Measurements from ENCODE around the gene PFN2. TPM values are rescaled to one million over a fixed set of nuclear protein-coding genes. Genes with fewer than 3 reads are reported as not detected.

Gene PFN2
- total and polyA plus RNA-seq, 2 donors (not counting 1 experiment from before 2014, with no cell fraction given) = 343 to 627 TPM

- TF ChIP-seq EZH2 (IDR thresholded peaks at IDR 0.05; ENCODE audit: low read length, missing control alignments) (no peak), CTCF (conservative IDR thresholded peaks at IDR 0.05 in 1 of 2, IDR thresholded peaks at IDR 0.05 in 1 of 2; ENCODE audit: low read depth in 1 of 2, low read length in 2 of 2) (no peak)
Observed at GRCh38 chr3:149934524-149934923, 36.2 kb downstream of the PFN2 start.

GRCh38 chr3:149933858-149934257 is 36.8 kb downstream of the PFN2 start:
- Histone ChIP-seq H3K4me1 (ENCODE audit: control insufficient read depth, extremely low read depth, insufficient read depth, low read length) (no peaks in the 10 kb centered on the region), H3K79me2 (ENCODE audit: control insufficient read depth, insufficient read depth, low read length) (no peaks in the 10 kb centered on the region), H4K20me1 (ENCODE audit: control insufficient read depth, extremely low read depth, insufficient read depth, low read length) (no peaks in the 10 kb centered on the region), H3K4me3 (replicated peaks in 1 of 4; ENCODE audit: control extremely low read depth in 1 of 4, insufficient read depth in 1 of 4, low read depth in 3 of 4, low read length in 4 of 4) (no peak overlapping the region), H3K27ac (ENCODE audit: insufficient read depth, low read length) (no peak overlapping the region), H3K9ac (ENCODE audit: insufficient read depth, low read length) (no peak overlapping the region), H3K27me3 (ENCODE audit: control insufficient read depth, insufficient read depth, low read length) (no peaks in the 10 kb centered on the region), H3K36me3 (ENCODE audit: control insufficient read depth, insufficient read depth, low read length) (no peaks in the 10 kb centered on the region), H3K9me3 (ENCODE audit: control insufficient read depth, insufficient read depth, low read depth, low read length) (no peaks in the 10 kb centered on the region), H2AFZ (ENCODE audit: low read length) (no peak overlapping the region), H3K4me2 (ENCODE audit: extremely low read depth, insufficient read depth, low read length) (no peak overlapping the region)
- no peak for TF ChIP-seq CTCF (conservative IDR thresholded peaks at IDR 0.05 in 1 of 2, IDR thresholded peaks at IDR 0.05 in 1 of 2; ENCODE audit: low read depth in 1 of 2, low read length in 2 of 2)
- TF ChIP-seq EZH2 (IDR thresholded peaks at IDR 0.05; ENCODE audit: low read length, missing control alignments) = no peak
- DNase-seq (ENCODE audit: low read depth in 2 of 2) = no peak

More at GRCh38 chr3:149934524-149934923, 36.2 kb downstream of the PFN2 start:
- no peak overlapping the region for H3K27ac ChIP-seq (ENCODE audit: insufficient read depth, low read length)
- H2AFZ ChIP-seq (ENCODE audit: low read length) = no peak overlapping the region
- DNase-seq (ENCODE audit: low read depth in 2 of 2) = peak; percentile 59 to 88
- no peaks in the 10 kb centered on the region for H4K20me1 ChIP-seq (ENCODE audit: control insufficient read depth, extremely low read depth, insufficient read depth, low read length)
- no peaks in the 10 kb centered on the region for H3K9me3 ChIP-seq (ENCODE audit: control insufficient read depth, insufficient read depth, low read depth, low read length)
- peaks cover 2% of the 10 kb centered on the region for H3K4me1 ChIP-seq (ENCODE audit: control insufficient read depth, extremely low read depth, insufficient read depth, low read length)
- H3K27me3 ChIP-seq (ENCODE audit: control insufficient read depth, insufficient read depth, low read length) = no peaks in the 10 kb centered on the region
- H3K79me2 ChIP-seq (ENCODE audit: control insufficient read depth, insufficient read depth, low read length) = no peaks in the 10 kb centered on the region
- no peak overlapping the region for H3K9ac ChIP-seq (ENCODE audit: insufficient read depth, low read length)
- H3K4me3 ChIP-seq (replicated peaks in 1 of 4; ENCODE audit: control extremely low read depth in 1 of 4, insufficient read depth in 1 of 4, low read depth in 3 of 4, low read length in 4 of 4) = no peak overlapping the region
- H3K4me2 ChIP-seq (ENCODE audit: extremely low read depth, insufficient read depth, low read length) = no peak overlapping the region
- no peaks in the 10 kb centered on the region for H3K36me3 ChIP-seq (ENCODE audit: control insufficient read depth, insufficient read depth, low read length)

DNA sequence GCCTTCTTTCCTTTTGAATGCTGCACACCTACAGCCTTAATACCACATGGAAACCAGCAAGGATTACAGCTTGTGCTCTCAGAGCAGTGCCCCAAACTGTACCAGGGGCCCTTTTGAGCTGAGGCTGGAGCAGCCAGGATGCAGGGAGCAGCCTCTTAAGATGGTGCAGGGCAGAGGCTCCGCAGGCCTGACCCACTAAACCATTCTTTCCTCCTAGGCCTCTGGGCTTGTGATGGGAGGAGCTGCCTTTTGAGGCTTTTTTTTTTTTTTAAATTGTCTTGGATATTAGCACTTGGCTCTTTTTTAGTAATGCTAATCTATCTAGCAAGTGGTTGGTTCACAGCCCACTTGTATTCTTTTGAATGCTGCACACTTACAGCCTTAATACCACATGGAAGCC is 37.7 kb downstream of the PFN2 start:
- Histone ChIP-seq H3K79me2 (ENCODE audit: control insufficient read depth, insufficient read depth, low read length) (no peaks in the 10 kb centered on the region), H3K4me2 (ENCODE audit: extremely low read depth, insufficient read depth, low read length) (no peak overlapping the region), H3K4me1 (ENCODE audit: control insufficient read depth, extremely low read depth, insufficient read depth, low read length) (no peaks in the 10 kb centered on the region), H3K9me3 (ENCODE audit: control insufficient read depth, insufficient read depth, low read depth, low read length) (no peaks in the 10 kb centered on the region), H2AFZ (ENCODE audit: low read length) (no peak overlapping the region), H3K27me3 (ENCODE audit: control insufficient read depth, insufficient read depth, low read length) (no peaks in the 10 kb centered on the region), H4K20me1 (ENCODE audit: control insufficient read depth, extremely low read depth, insufficient read depth, low read length) (no peaks in the 10 kb centered on the region), H3K4me3 (replicated peaks in 1 of 4; ENCODE audit: control extremely low read depth in 1 of 4, insufficient read depth in 1 of 4, low read depth in 3 of 4, low read length in 4 of 4) (no peak overlapping the region), H3K36me3 (ENCODE audit: control insufficient read depth, insufficient read depth, low read length) (no peaks in the 10 kb centered on the region), H3K27ac (ENCODE audit: insufficient read depth, low read length) (no peak overlapping the region), H3K9ac (ENCODE audit: insufficient read depth, low read length) (no peak overlapping the region)
- no peak for TF ChIP-seq EZH2 (IDR thresholded peaks at IDR 0.05; ENCODE audit: low read length, missing control alignments)
- no peak for TF ChIP-seq CTCF (conservative IDR thresholded peaks at IDR 0.05 in 1 of 2, IDR thresholded peaks at IDR 0.05 in 1 of 2; ENCODE audit: low read depth in 1 of 2, low read length in 2 of 2)
- DNase-seq (ENCODE audit: low read depth in 2 of 2) = no peak

Data from fibroblast of lung (primary cell).